Measurements from ENCODE around the gene ZNF850. TPM values are rescaled to one million over a fixed set of nuclear protein-coding genes. Genes with fewer than 3 reads are reported as not detected.

ZNF850 gene
- total RNA-seq, 1 donor from 2014 or later = 2.8 TPM

GRCh38 chr19:36686365-36687213 is 86.0 kb downstream of the ZNF850 start:
- H3K27me3 ChIP-seq = no peaks in the 10 kb centered on the region
- peak overlapping the region; percentile 90 for H3K4me3 ChIP-seq
- DNase-seq (no peak), ATAC-seq (no peak)
- H3K36me3 ChIP-seq = peaks cover 17% of the 10 kb centered on the region
- peak overlapping the region; percentile 66 for H3K27ac ChIP-seq
- peaks cover 12% of the 10 kb centered on the region for H3K4me1 ChIP-seq
- no peaks in the 10 kb centered on the region for H3K9me3 ChIP-seq
- TF ChIP-seq, protein P1, sequence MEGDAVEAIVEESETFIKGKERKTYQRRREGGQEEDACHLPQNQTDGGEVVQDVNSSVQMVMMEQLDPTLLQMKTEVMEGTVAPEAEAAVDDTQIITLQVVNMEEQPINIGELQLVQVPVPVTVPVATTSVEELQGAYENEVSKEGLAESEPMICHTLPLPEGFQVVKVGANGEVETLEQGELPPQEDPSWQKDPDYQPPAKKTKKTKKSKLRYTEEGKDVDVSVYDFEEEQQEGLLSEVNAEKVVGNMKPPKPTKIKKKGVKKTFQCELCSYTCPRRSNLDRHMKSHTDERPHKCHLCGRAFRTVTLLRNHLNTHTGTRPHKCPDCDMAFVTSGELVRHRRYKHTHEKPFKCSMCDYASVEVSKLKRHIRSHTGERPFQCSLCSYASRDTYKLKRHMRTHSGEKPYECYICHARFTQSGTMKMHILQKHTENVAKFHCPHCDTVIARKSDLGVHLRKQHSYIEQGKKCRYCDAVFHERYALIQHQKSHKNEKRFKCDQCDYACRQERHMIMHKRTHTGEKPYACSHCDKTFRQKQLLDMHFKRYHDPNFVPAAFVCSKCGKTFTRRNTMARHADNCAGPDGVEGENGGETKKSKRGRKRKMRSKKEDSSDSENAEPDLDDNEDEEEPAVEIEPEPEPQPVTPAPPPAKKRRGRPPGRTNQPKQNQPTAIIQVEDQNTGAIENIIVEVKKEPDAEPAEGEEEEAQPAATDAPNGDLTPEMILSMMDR (IDR thresholded peaks at IDR 0.05) = no peak
- intact Hi-C loops (cut with DNase I) = no loop called here

DNA sequence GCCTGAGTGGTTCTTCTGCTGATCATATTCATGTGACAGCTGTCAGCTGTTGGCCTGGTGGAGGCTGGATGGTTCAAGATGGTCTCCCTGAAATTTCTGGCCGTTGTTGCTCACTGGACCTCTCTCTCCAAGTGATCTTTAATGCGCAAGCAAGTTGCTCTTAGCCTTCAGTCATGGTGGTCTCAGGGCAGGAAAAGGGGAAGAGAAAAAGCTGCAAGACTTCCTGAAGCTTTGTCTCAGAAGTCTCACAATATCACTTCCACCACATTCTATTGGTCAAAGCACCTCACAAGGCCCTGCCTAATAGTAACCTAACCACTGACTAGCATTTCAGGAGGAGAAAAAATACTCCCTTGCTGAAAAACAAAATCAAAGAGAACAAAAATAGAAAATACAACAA is 86.8 kb downstream of the ZNF850 start:
- Histone ChIP-seq H3K36me3 (peaks cover 10% of the 10 kb centered on the region), H3K4me1 (peaks cover 12% of the 10 kb centered on the region), H3K27me3 (no peaks in the 10 kb centered on the region), H3K27ac (no peak overlapping the region), H3K9me3 (no peaks in the 10 kb centered on the region), H3K4me3 (no peak overlapping the region)
- ATAC-seq = no peak
- DNase-seq = no peak
- TF ChIP-seq, protein P1 (IDR thresholded peaks at IDR 0.05) = no peak
- intact Hi-C loops (cut with DNase I) = no loop called here

DNA sequence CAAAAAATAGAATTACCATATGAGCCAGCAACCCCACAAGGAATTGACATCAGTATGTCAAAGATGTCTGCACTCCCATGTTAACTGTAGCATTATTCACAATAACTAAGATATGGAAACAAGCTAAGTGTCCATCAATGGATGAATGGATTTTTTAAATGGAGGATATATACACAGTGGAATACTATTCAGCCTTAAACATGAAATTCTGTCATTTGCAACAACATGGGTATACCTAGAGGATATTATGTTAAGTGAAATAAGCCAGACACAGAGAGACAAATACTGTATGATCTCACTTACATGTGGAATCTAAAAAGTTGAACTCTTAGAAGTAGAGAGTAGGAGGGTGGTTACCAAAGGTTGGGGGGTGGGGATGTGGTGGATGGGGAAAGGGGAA is 93.2 kb downstream of the ZNF850 start:
- H3K9me3 ChIP-seq = peaks cover 7% of the 10 kb centered on the region
- H3K27ac ChIP-seq = no peak overlapping the region
- peaks cover 13% of the 10 kb centered on the region for H3K36me3 ChIP-seq
- intact Hi-C loops (cut with DNase I) = no loop called here
- no peak overlapping the region for H3K4me3 ChIP-seq
- H3K27me3 ChIP-seq = no peaks in the 10 kb centered on the region
- H3K4me1 ChIP-seq = no peaks in the 10 kb centered on the region
- no peak for DNase-seq
- TF ChIP-seq, protein P1 (IDR thresholded peaks at IDR 0.05) = no peak
- no peak for ATAC-seq

- ATAC-seq (no peak), DNase-seq (no peak)
- intact Hi-C loops (cut with DNase I) = no loop called here
- Histone ChIP-seq H3K4me3 (no peak overlapping the region), H3K27me3 (no peaks in the 10 kb centered on the region), H3K27ac (no peak overlapping the region), H3K36me3 (peaks cover 10% of the 10 kb centered on the region), H3K9me3 (peaks cover 10% of the 10 kb centered on the region), H3K4me1 (no peaks in the 10 kb centered on the region)
- TF ChIP-seq, protein P1 (IDR thresholded peaks at IDR 0.05) = no peak
These were observed 98.4 kb downstream of the ZNF850 start for GRCh38 chr19:36674201-36674600.

DNA sequence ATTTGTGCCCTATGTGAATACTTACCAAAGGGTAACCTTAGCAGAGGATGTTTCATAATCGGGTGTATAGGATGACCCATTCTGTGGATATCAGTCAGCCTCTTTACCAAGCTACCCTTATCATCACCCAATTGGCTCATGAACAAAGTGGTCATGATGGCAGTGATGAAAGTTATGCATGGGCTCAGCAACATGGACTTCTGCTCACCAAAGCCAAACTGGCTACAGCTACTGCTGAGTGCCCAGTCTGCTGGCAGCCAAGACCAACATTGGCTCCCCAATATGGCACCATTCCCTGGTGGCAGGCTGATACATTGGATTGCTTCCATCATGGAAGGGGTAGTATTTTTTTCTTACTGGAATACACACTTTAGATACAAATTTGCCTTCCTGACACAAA is 100.2 kb downstream of the ZNF850 start:
- Histone ChIP-seq H3K4me1 (peaks cover 8% of the 10 kb centered on the region), H3K27ac (no peak overlapping the region), H3K4me3 (no peak overlapping the region), H3K9me3 (peaks cover 5% of the 10 kb centered on the region), H3K36me3 (no peaks in the 10 kb centered on the region), H3K27me3 (no peaks in the 10 kb centered on the region)
- DNase-seq (no peak), ATAC-seq (no peak)
- TF ChIP-seq, protein P1 (IDR thresholded peaks at IDR 0.05) = no peak
- intact Hi-C loops (cut with DNase I) = no loop called here
